ENCODE data around the gene ASMTL. TPM values are rescaled to one million over a fixed set of nuclear protein-coding genes. Genes with fewer than 3 reads are reported as not detected.

ASMTL gene
- total RNA-seq, 1 donor from 2014 or later, result 19.1 TPM

DNA sequence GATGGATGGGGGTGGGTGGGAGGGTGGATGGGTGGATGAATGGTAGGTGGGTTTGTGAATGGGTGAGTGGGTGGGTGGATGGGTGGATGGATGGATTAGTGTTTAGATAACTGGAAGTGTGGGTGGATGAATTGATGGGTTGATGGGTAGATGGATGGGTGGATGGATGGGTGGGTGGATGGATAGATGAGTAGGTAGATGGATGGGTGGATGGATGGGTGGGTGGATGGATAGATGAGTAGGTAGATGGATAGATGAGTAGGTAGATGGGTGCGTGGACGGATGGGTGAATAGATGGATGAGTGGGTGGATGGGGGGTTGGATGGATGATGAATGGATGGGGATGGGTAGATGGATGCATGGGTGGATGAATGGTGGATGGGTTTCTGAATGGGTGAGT lies 20.3 kb upstream of the ASMTL start:
- H3K9me3 ChIP-seq, result no peaks in the 10 kb centered on the region
- intact Hi-C loops (cut with DNase I), result no loop called here
- DNase-seq, result no peak

DNA sequence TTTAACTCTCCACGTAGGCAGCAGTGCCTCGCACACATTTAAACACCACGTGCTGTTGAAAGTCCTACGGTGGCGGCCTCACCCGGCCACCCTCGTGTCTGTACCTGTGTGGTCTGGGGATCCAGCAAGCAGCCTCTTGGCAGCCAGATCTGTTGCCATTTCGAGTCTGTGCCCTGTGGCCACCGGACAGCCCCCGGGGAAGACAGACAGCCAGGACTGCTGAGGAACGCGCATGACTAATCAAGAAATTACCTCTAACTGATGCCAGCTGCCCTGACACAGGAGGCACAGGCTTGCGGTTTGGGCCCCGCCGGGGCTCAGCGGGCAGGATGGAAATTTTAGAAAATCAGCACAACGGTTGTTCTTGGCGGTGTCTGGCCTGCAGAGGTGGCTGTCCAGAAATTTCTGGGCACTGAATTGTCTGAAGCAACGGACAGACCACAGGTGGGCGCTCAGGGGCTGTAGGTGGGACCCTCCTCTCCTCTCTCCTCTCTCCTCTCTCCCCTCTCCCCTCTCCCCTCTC lies 15.6 kb upstream of the ASMTL start:
- intact Hi-C loops (cut with DNase I), result no loop called here
- Histone ChIP-seq H3K27ac (no peak overlapping the region), H3K36me3 (no peaks in the 10 kb centered on the region), H3K4me1 (no peaks in the 10 kb centered on the region), H3K4me3 (no peak overlapping the region), H3K9me3 (no peaks in the 10 kb centered on the region), H3K27me3 (ENCODE audit: low read depth) (peaks cover 14% of the 10 kb centered on the region)
- ATAC-seq (peak; percentile 19 to 55), DNase-seq (no peak)
- TF ChIP-seq, protein P1, sequence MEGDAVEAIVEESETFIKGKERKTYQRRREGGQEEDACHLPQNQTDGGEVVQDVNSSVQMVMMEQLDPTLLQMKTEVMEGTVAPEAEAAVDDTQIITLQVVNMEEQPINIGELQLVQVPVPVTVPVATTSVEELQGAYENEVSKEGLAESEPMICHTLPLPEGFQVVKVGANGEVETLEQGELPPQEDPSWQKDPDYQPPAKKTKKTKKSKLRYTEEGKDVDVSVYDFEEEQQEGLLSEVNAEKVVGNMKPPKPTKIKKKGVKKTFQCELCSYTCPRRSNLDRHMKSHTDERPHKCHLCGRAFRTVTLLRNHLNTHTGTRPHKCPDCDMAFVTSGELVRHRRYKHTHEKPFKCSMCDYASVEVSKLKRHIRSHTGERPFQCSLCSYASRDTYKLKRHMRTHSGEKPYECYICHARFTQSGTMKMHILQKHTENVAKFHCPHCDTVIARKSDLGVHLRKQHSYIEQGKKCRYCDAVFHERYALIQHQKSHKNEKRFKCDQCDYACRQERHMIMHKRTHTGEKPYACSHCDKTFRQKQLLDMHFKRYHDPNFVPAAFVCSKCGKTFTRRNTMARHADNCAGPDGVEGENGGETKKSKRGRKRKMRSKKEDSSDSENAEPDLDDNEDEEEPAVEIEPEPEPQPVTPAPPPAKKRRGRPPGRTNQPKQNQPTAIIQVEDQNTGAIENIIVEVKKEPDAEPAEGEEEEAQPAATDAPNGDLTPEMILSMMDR (IDR thresholded peaks at IDR 0.05), result no peak

More for the DNA sequence above, 20.3 kb upstream of the ASMTL start:
- TF ChIP-seq, protein P1 (IDR thresholded peaks at IDR 0.05), result no peak
- H3K36me3 ChIP-seq, result no peaks in the 10 kb centered on the region
- H3K27me3 ChIP-seq (ENCODE audit: low read depth), result peaks cover 3% of the 10 kb centered on the region
- ATAC-seq, result no peak
- no peak overlapping the region for H3K4me3 ChIP-seq
- H3K4me1 ChIP-seq, result no peaks in the 10 kb centered on the region
- no peak overlapping the region for H3K27ac ChIP-seq

GRCh38 chrX:1466971-1467561 lies 14.4 kb upstream of the ASMTL start:
- H3K36me3 ChIP-seq, result no peaks in the 10 kb centered on the region
- TF ChIP-seq, protein P1 (IDR thresholded peaks at IDR 0.05), result no peak
- ATAC-seq (peak; percentile 3 to 20), DNase-seq (no peak)
- intact Hi-C loops (cut with DNase I), result no loop called here
- no peaks in the 10 kb centered on the region for H3K4me1 ChIP-seq
- peaks cover 14% of the 10 kb centered on the region for H3K27me3 ChIP-seq (ENCODE audit: low read depth)
- no peaks in the 10 kb centered on the region for H3K9me3 ChIP-seq
- H3K4me3 ChIP-seq, result peak overlapping the region; percentile 19
- peak overlapping the region; percentile 11 for H3K27ac ChIP-seq

DNA sequence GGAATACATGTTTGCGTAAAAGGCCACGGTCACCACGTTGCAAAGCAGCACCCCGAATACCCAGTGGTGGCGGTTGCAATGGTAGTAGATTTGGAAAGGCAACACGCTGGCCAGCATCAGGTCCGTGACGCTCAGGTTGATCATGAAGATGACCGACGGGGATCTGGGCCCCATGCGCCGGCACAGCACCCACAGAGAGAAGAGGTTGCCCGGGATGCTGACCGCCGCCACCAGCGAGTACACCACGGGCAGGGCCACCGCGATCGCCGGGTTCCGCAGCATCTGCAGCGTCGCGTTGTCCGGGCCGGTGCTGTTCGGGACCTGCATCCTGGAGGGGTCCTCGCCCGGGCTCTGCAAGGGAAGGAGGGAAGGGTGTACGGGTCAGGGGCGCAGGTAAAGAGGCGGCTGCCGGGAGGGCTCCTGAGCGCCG lies 13.5 kb upstream of the ASMTL start:
- H3K36me3 ChIP-seq, result no peaks in the 10 kb centered on the region
- intact Hi-C loops (cut with DNase I), result no loop called here
- H3K9me3 ChIP-seq, result no peaks in the 10 kb centered on the region
- no peaks in the 10 kb centered on the region for H3K4me1 ChIP-seq
- no peak overlapping the region for H3K27ac ChIP-seq
- H3K27me3 ChIP-seq (ENCODE audit: low read depth), result peaks cover 11% of the 10 kb centered on the region
- DNase-seq, result peak; percentile 28
- H3K4me3 ChIP-seq, result no peak overlapping the region
- TF ChIP-seq, protein P1 (IDR thresholded peaks at IDR 0.05), result no peak
- no peak for ATAC-seq

DNA sequence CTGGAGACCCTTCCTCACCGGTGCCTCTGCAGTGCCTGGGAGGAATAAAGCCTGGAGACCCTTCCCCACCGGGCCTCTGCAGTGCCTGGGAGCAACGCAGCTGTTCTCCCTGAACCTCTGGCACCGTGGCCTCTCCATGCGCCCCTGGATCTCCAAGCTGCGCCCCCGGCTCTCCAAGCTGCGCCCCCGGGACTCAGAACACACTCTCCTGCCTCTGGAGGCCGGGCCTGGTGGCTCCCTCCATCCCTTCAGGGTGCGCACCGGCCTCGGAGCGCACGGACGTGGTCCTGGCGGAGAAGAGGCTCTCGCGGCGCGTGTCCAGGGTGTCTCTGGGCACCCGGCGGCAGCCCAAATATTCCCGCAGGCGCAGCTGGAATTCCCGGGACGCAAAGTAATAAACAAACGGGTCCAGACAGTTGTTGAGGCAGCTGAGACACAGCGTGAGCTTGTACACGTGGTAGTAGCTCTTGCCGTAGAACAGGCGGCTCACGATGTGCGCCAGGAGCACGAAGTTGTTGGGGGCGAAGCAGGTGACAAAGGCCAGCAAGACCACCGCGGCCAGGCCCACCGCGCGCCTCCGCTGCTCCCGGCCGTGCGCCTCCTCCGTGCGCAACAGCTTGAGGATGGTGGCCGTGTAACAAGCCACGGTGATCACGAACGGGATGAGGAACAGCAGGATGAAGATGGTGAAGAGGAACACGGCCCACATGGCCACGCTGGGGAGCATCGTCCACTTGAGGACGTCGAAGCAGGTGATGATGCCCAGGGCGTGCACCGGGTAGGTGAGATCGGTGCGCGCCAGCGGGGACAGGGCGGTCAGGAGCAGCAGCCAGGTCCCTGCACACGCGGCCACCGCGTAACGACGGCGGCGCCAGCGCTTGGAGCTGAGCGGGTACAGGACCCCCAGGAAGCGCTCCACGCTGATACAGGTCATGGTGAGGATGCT lies 12.8 kb upstream of the ASMTL start:
- intact Hi-C loops (cut with DNase I), result no loop called here
- TF ChIP-seq, protein P1 (IDR thresholded peaks at IDR 0.05), result no peak
- H3K4me1 ChIP-seq, result no peaks in the 10 kb centered on the region
- H3K4me3 ChIP-seq, result no peak overlapping the region
- ATAC-seq (peak in 1 of 2 donors; percentile 12), DNase-seq (no peak)
- H3K27ac ChIP-seq, result no peak overlapping the region
- H3K36me3 ChIP-seq, result no peaks in the 10 kb centered on the region
- H3K9me3 ChIP-seq, result no peaks in the 10 kb centered on the region
- H3K27me3 ChIP-seq (ENCODE audit: low read depth), result peaks cover 11% of the 10 kb centered on the region
